HG03095 (cell line): ENCODE data around the gene SH3PXD2B.

Source experiments
- ATAC-seq: cut with Tn5 transposase; IDR thresholded peaks from one replicate; pipeline ENCODE4 v1.9.1; 2021; ENCODE audit warnings: moderate library complexity; ENCODE audit not compliant: unreplicated experiment

The SH3PXD2B gene

GRCh38 chr5:172281346-172281745, 173.0 kb downstream of the SH3PXD2B start:
- ATAC-seq: no peak

GRCh38 chr5:172280929-172281328, 173.4 kb downstream of the SH3PXD2B start:
- ATAC-seq: no peak

GRCh38 chr5:172280317-172280716, 174.0 kb downstream of the SH3PXD2B start:
- ATAC-seq: no peak

- no peak for ATAC-seq
These were observed 176.0 kb downstream of the SH3PXD2B start for GRCh38 chr5:172278356-172278755.

- no peak for ATAC-seq
These were observed 178.1 kb downstream of the SH3PXD2B start for GRCh38 chr5:172276214-172276613.
